GM23338 (cell line): Measurements from ENCODE around the gene COMTD1.

Experiments
- CREB1 ChIP-seq: fragments of 250-450 bp; sonication (Bioruptor Pico); IDR thresholded peaks from 2 replicates; pipeline ENCODE4 v1.5.0; 2020; ENCODE audit warnings: low read depth, mild to moderate bottlenecking, moderate library complexity
- CTCF ChIP-seq, 2 experiments: fragments of 200-600 bp in 1 of 2; sonication (generic) in 1 of 2; conservative IDR thresholded peaks; 2 replicates each; pipeline versions ENCODE4 v1.5.1 to v1.6.1; 2016 to 2017; ENCODE audit warnings: antibody characterized with exemption in 2 of 2, low read depth in 2 of 2, mild to moderate bottlenecking in 2 of 2, moderate library complexity in 1 of 2
- EZH2 ChIP-seq: fragments of 200-600 bp; sonication (generic); IDR thresholded peaks from one replicate; pipeline ENCODE4 v1.8.0; 2017; ENCODE audit warnings: antibody characterized with exemption, mild to moderate bottlenecking, low read depth; ENCODE audit not compliant: unreplicated experiment
- EZH2phosphoT487 ChIP-seq: fragments of 200-600 bp; sonication (generic); IDR thresholded peaks from one replicate; pipeline ENCODE4 v1.8.1; 2018; ENCODE audit warnings: antibody characterized with exemption; ENCODE audit not compliant: unreplicated experiment
- POLR2AphosphoS5 ChIP-seq: IDR thresholded peaks from 2 replicates; pipeline ENCODE4 v1.6.1; 2016; ENCODE audit warnings: antibody characterized with exemption, low read depth
- REST ChIP-seq: IDR thresholded peaks from one replicate; pipeline ENCODE4 v1.6.1; 2018; ENCODE audit warnings: antibody characterized with exemption; ENCODE audit not compliant: unreplicated experiment
- STAT1 ChIP-seq: IDR thresholded peaks from one replicate; pipeline ENCODE4 v1.6.1; 2016; ENCODE audit warnings: antibody characterized with exemption; ENCODE audit not compliant: unreplicated experiment

GRCh38 chr10:75265856-75266255, 30.1 kb upstream of the COMTD1 start:
- no peak for TF ChIP-seq EZH2
- no peak for TF ChIP-seq CTCF (conservative IDR thresholded peaks at IDR 0.05; ENCODE audit: low read depth in 2 of 2)
- no peak for TF ChIP-seq EZH2phosphoT487
- no peak for TF ChIP-seq REST
- TF ChIP-seq POLR2AphosphoS5 = no peak
- no peak for TF ChIP-seq STAT1
- no peak for TF ChIP-seq CREB1 (CRISPR knock-in tag)
